NCI-H2227 (cell line): ENCODE measurements around the gene HUWE1.
"Not testable (repeated sequence)": the region's sequence is repeated elsewhere in the genome, so short reads cannot be mapped to it uniquely, and the experiment has no call there.

ENCODE experiments used
- DNase-seq: peaks from one replicate; lab custom pipeline; 2025; ENCODE audit not compliant: unreplicated experiment; lab: John Stamatoyannopoulos, UW

The HUWE1 gene

GRCh38 chrX:53616946-53617345 lies 69.6 kb downstream of the HUWE1 start:
- DNase-seq, result no peak

GRCh38 chrX:53606456-53606855 lies 80.1 kb downstream of the HUWE1 start:
- DNase-seq, result no peak

- no peak for DNase-seq
Measured at GRCh38 chrX:53605004-53605403, 81.5 kb downstream of the HUWE1 start.

- DNase-seq, result no peak
Measured at GRCh38 chrX:53599781-53600396, 86.6 kb downstream of the HUWE1 start.

- DNase-seq, result no peak
Measured at GRCh38 chrX:53598169-53598568, 88.3 kb downstream of the HUWE1 start.

- no peak for DNase-seq
Measured at GRCh38 chrX:53595266-53595810, 91.2 kb downstream of the HUWE1 start.

- no peak for DNase-seq
Measured at GRCh38 chrX:53594354-53594753, 92.2 kb downstream of the HUWE1 start.

GRCh38 chrX:53587795-53588420 lies 98.6 kb downstream of the HUWE1 start:
- no peak for DNase-seq

GRCh38 chrX:53584891-53585290 lies 101.6 kb downstream of the HUWE1 start:
- DNase-seq, result no peak

- no peak for DNase-seq
Measured at GRCh38 chrX:53583571-53583970, 102.9 kb downstream of the HUWE1 start.

- DNase-seq, result no peak
Measured at GRCh38 chrX:53580742-53581504, 105.6 kb downstream of the HUWE1 start.

- DNase-seq, result no peak
Measured at GRCh38 chrX:53571494-53571893, 115.0 kb downstream of the HUWE1 start.

GRCh38 chrX:53563324-53563723 lies 123.2 kb downstream of the HUWE1 start:
- no peak for DNase-seq

GRCh38 chrX:53561912-53562311 lies 124.6 kb downstream of the HUWE1 start:
- no peak for DNase-seq

- no peak for DNase-seq
Measured at GRCh38 chrX:53558646-53559045, 127.9 kb downstream of the HUWE1 start.

- no peak for DNase-seq
Measured at GRCh38 chrX:53556868-53557267, 129.7 kb downstream of the HUWE1 start.

GRCh38 chrX:53550756-53551463 lies 135.6 kb downstream of the HUWE1 start:
- DNase-seq, result no peak

GRCh38 chrX:53547668-53548067 lies 138.9 kb downstream of the HUWE1 start:
- no peak for DNase-seq

GRCh38 chrX:53544936-53545335 lies 141.6 kb downstream of the HUWE1 start:
- DNase-seq, result no peak

GRCh38 chrX:53538781-53539180 lies 147.7 kb downstream of the HUWE1 start:
- DNase-seq, result no peak

- not testable (repeated sequence) for DNase-seq
Measured at GRCh38 chrX:53531255-53531966, 155.1 kb downstream of the HUWE1 start.
